Thyroid gland (tissue), 4 donors: ENCODE data around the gene NDUFS2. TPM values are rescaled to one million over a fixed set of nuclear protein-coding genes. Genes with fewer than 3 reads are reported as not detected.

Experiments
- DNase-seq, 2 donors: peaks; one replicate each; pipeline ENCODE4 v3.0.0-alpha.2; 2019
- H3K27ac ChIP-seq, 3 donors: fragments of 200-600 bp; sonication (generic); 1 replicate in 2 of 3; 2 replicates in 1 of 3; pipeline ENCODE4 v1.5.1; 2016 to 2019; ENCODE audit warnings: mild to moderate bottlenecking in 1 of 3, moderate library complexity in 1 of 3
- H3K27me3 ChIP-seq: fragments of 200-600 bp; sonication (generic); one replicate; pipeline ENCODE4 v1.5.1; 2019
- H3K36me3 ChIP-seq, 2 donors: fragments of 200-600 bp; sonication (generic); one replicate each; pipeline ENCODE4 v1.5.1; 2016 to 2019
- H3K4me1 ChIP-seq, 2 donors: fragments of 200-600 bp; sonication (generic); one replicate each; pipeline ENCODE4 v1.5.1; 2017 to 2019
- H3K4me3 ChIP-seq, 3 donors: fragments of 200-600 bp; sonication (generic); replicated peaks in 1 of 3; 1 replicate in 2 of 3; 2 replicates in 1 of 3; pipeline ENCODE4 v1.5.1; 2016; ENCODE audit warnings: mild to moderate bottlenecking in 1 of 3
- H3K9me3 ChIP-seq: fragments of 200-600 bp; sonication (generic); one replicate; pipeline ENCODE4 v1.5.1; 2017
- CTCF ChIP-seq, 6 experiments: fragments of 200-600 bp in 3 of 6; fragments of 450-650 bp in 3 of 6; sonication (generic) in 3 of 6; IDR thresholded peaks; one replicate each; pipeline ENCODE4 v1.5.1; 2016 to 2019; ENCODE audit warnings: antibody characterized with exemption in 6 of 6, mild to moderate bottlenecking in 2 of 6, inconsistent platforms in 1 of 6, moderate library complexity in 1 of 6
- POLR2A ChIP-seq, 2 donors: fragments of 450-650 bp; IDR thresholded peaks; one replicate each; pipeline ENCODE4 v1.6.1; 2017; ENCODE audit warnings: antibody characterized with exemption in 2 of 2, mild to moderate bottlenecking in 2 of 2, moderate library complexity in 1 of 2
- WGBS, 2 donors: methylation state at CpG; one replicate each; pipeline ENCODE4 v1.1.5; 2017; 5-methylcytosine and 5-hydroxymethylcytosine counted together
- intact Hi-C: fragments of 100-400 bp; cut with DNase I; formaldehyde crosslinking; loops from one replicate; pipeline ENCODE4 v1.15.1; 2023
- total RNA-seq, 4 donors: library from RNA; depleted of rRNA; stranded (reverse); fragments of >200 nt; gene quantifications; one replicate each; pipeline ENCODE4 v1.2.3, GENCODE V29; 2016

Gene NDUFS2
- total RNA-seq, 4 donors from 2014 or later, result 75.4 to 122 (median 99.9) TPM

- H3K4me3 ChIP-seq, result no peak overlapping the region
- no peak overlapping the region for H3K27ac ChIP-seq
- H3K36me3 ChIP-seq, result no peaks in the 10 kb centered on the region
- DNase-seq, result peak; percentile 52 to 55
- no peak for TF ChIP-seq POLR2A (IDR thresholded peaks at IDR 0.05)
- TF ChIP-seq CTCF (IDR thresholded peaks at IDR 0.05), result peak; percentile 40 to 90 (median 66)
- intact Hi-C loops, result loop anchor here (10.0 kb wide), 1 partner anchor 192 kb away; no protein-coding TSS in a partner anchor
- peaks cover 0 to 7% of the 10 kb centered on the region in 2 donors for H3K4me1 ChIP-seq
- H3K27me3 ChIP-seq, result no peaks in the 10 kb centered on the region
- WGBS, 2 donors, result 50 to 52% methylated on average over 10 to 12 of the region's 15 CpGs
- H3K9me3 ChIP-seq, result no peaks in the 10 kb centered on the region
These were observed 9.4 kb upstream of the NDUFS2 start for GRCh38 chr1:161192476-161193465.

GRCh38 chr1:161193561-161194235 is 8.5 kb upstream of the NDUFS2 start:
- TF ChIP-seq CTCF (IDR thresholded peaks at IDR 0.05) (no peak), POLR2A (IDR thresholded peaks at IDR 0.05) (no peak)
- Histone ChIP-seq H3K4me1 (peaks cover 0 to 7% of the 10 kb centered on the region in 2 donors), H3K9me3 (no peaks in the 10 kb centered on the region), H3K36me3 (no peaks in the 10 kb centered on the region), H3K4me3 (no peak overlapping the region), H3K27me3 (no peaks in the 10 kb centered on the region), H3K27ac (peak overlapping the region in 1 of 3 donors; percentile 33)
- DNase-seq, result no peak
- intact Hi-C loops, result loop anchor here (10.0 kb wide), 1 partner anchor 191 kb away; no protein-coding TSS in a partner anchor
- 79 to 86% methylated on average over 14 to 19 of the region's 21 CpGs for WGBS, 2 donors

GRCh38 chr1:161195171-161195570 is 7.0 kb upstream of the NDUFS2 start:
- Histone ChIP-seq H3K4me3 (peak overlapping the region in 1 of 3 donors; percentile 6), H3K27ac (no peak overlapping the region), H3K9me3 (no peaks in the 10 kb centered on the region), H3K4me1 (peaks cover 4 to 19% of the 10 kb centered on the region in 2 donors), H3K27me3 (no peaks in the 10 kb centered on the region), H3K36me3 (no peaks in the 10 kb centered on the region)
- TF ChIP-seq POLR2A (IDR thresholded peaks at IDR 0.05) (no peak), CTCF (IDR thresholded peaks at IDR 0.05) (no peak)
- intact Hi-C loops, result loop anchor here (10.0 kb wide), 1 partner anchor 190 kb away; no protein-coding TSS in a partner anchor
- WGBS, 2 donors, result 76 to 86% methylated on average over 4 of the region's 4 CpGs
- DNase-seq, result no peak

- WGBS, 2 donors, result 88 to 96% methylated on average over 6 to 7 of the region's 7 CpGs
- H3K27me3 ChIP-seq, result no peaks in the 10 kb centered on the region
- peak overlapping the region in 1 of 3 donors; percentile 38 for H3K4me3 ChIP-seq
- no peaks in the 10 kb centered on the region for H3K36me3 ChIP-seq
- DNase-seq, result no peak
- H3K9me3 ChIP-seq, result no peaks in the 10 kb centered on the region
- intact Hi-C loops, result loop anchor here (10.0 kb wide), 1 partner anchor 189 kb away; no protein-coding TSS in a partner anchor
- peak overlapping the region in 2 of 3 donors; percentile 94 to 96 for H3K27ac ChIP-seq
- peaks cover 8 to 28% of the 10 kb centered on the region in 2 donors for H3K4me1 ChIP-seq
- TF ChIP-seq POLR2A (IDR thresholded peaks at IDR 0.05), result no peak
- no peak for TF ChIP-seq CTCF (IDR thresholded peaks at IDR 0.05)
These were observed 6.1 kb upstream of the NDUFS2 start for GRCh38 chr1:161196111-161196510.
